Osteocyte (in vitro differentiated cells): ENCODE data around the gene TNP1. TPM values are rescaled to one million over a fixed set of nuclear protein-coding genes. Genes with fewer than 3 reads are reported as not detected.

ENCODE experiments used
- DNase-seq: peaks from one replicate; pipeline ENCODE4 v3.0.0; 2021; ENCODE audit warnings: mixed read lengths; ENCODE audit not compliant: unreplicated experiment; ENCODE audit errors: extremely low spot score
- H3K27ac Mint-ChIP-seq: one replicate; pipeline ENCODE4 v1.8.0; 2021; ENCODE audit warnings: mild to moderate bottlenecking, mixed read lengths; ENCODE audit not compliant: unreplicated experiment
- H3K27me3 Mint-ChIP-seq: one replicate; pipeline ENCODE4 v1.8.0; 2021; ENCODE audit warnings: mixed read lengths; ENCODE audit not compliant: unreplicated experiment
- H3K36me3 Mint-ChIP-seq: one replicate; pipeline ENCODE4 v1.8.0; 2021; ENCODE audit warnings: mixed read lengths; ENCODE audit not compliant: unreplicated experiment
- H3K4me1 Mint-ChIP-seq: one replicate; pipeline ENCODE4 v1.8.0; 2021; ENCODE audit warnings: mixed read lengths; ENCODE audit not compliant: unreplicated experiment
- H3K4me3 Mint-ChIP-seq: one replicate; pipeline ENCODE4 v1.8.0; 2021; ENCODE audit warnings: mild to moderate bottlenecking, moderate library complexity, mixed read lengths; ENCODE audit not compliant: unreplicated experiment
- H3K9me3 Mint-ChIP-seq: one replicate; pipeline ENCODE4 v1.8.0; 2021; ENCODE audit warnings: mixed read lengths; ENCODE audit not compliant: unreplicated experiment
- CTCF ChIP-seq: fragments of 200-600 bp; sonication (generic); IDR thresholded peaks from 2 replicates; pipeline ENCODE4 v1.5.0; 2021; ENCODE audit warnings: antibody characterized with exemption, mild to moderate bottlenecking, moderate library complexity
- total RNA-seq: library from RNA; stranded (reverse); gene quantifications from 2 replicates; pipeline ENCODE4 v1.2.1, GENCODE V29; 2021

Gene TNP1
- total RNA-seq, 1 donor from 2014 or later, result not detected

- Mint-ChIP-seq H3K27ac (no peak overlapping the region), H3K4me1 (peaks cover 7% of the 10 kb centered on the region), H3K4me3 (no peak overlapping the region), H3K27me3 (peaks cover 5% of the 10 kb centered on the region), H3K9me3 (peaks cover 4% of the 10 kb centered on the region), H3K36me3 (no peaks in the 10 kb centered on the region)
- no peak for DNase-seq
- TF ChIP-seq CTCF, result no peak
These were observed 23.0 kb upstream of the TNP1 start for GRCh38 chr2:216882876-216883275.

GRCh38 chr2:216881411-216881810 is 21.5 kb upstream of the TNP1 start:
- Mint-ChIP-seq H3K27me3 (no peaks in the 10 kb centered on the region), H3K9me3 (peaks cover 4% of the 10 kb centered on the region), H3K36me3 (no peaks in the 10 kb centered on the region), H3K27ac (no peak overlapping the region), H3K4me1 (peaks cover 7% of the 10 kb centered on the region), H3K4me3 (no peak overlapping the region)
- no peak for TF ChIP-seq CTCF
- no peak for DNase-seq

- no peaks in the 10 kb centered on the region for H3K27me3 Mint-ChIP-seq
- H3K27ac Mint-ChIP-seq, result peak overlapping the region; percentile 50
- no peak overlapping the region for H3K4me3 Mint-ChIP-seq
- no peak for TF ChIP-seq CTCF
- no peak for DNase-seq
- H3K9me3 Mint-ChIP-seq, result peaks cover under 1% of the 10 kb centered on the region
- H3K4me1 Mint-ChIP-seq, result peaks cover 7% of the 10 kb centered on the region
- H3K36me3 Mint-ChIP-seq, result no peaks in the 10 kb centered on the region
These were observed 20.8 kb upstream of the TNP1 start for GRCh38 chr2:216880509-216881184.

GRCh38 chr2:216879727-216880508 is 20.1 kb upstream of the TNP1 start:
- Mint-ChIP-seq H3K9me3 (no peaks in the 10 kb centered on the region), H3K4me1 (peaks cover 7% of the 10 kb centered on the region), H3K27me3 (no peaks in the 10 kb centered on the region), H3K27ac (no peak overlapping the region), H3K4me3 (no peak overlapping the region), H3K36me3 (no peaks in the 10 kb centered on the region)
- no peak for TF ChIP-seq CTCF
- DNase-seq, result no peak

GRCh38 chr2:216878072-216878471 is 18.2 kb upstream of the TNP1 start:
- H3K27me3 Mint-ChIP-seq, result no peaks in the 10 kb centered on the region

More at GRCh38 chr2:216878072-216878471, 18.2 kb upstream of the TNP1 start:
- H3K9me3 Mint-ChIP-seq, result no peaks in the 10 kb centered on the region
- peaks cover 7% of the 10 kb centered on the region for H3K4me1 Mint-ChIP-seq
- H3K4me3 Mint-ChIP-seq, result no peak overlapping the region
- no peak overlapping the region for H3K27ac Mint-ChIP-seq
- no peak for DNase-seq
- no peaks in the 10 kb centered on the region for H3K36me3 Mint-ChIP-seq
- TF ChIP-seq CTCF, result no peak
